Fibroblast of the aortic adventitia (primary cell): ENCODE results near the gene CDH5. TPM values are rescaled to one million over a fixed set of nuclear protein-coding genes. Genes with fewer than 3 reads are reported as not detected.

Source experiments
- DNase-seq: peaks from one replicate; pipeline ENCODE4 v3.0.0-alpha.2; 2010; ENCODE audit warnings: low read depth
- H3K4me3 ChIP-seq: 2 replicates; pipeline ENCODE4 v1.5.1; 2011; ENCODE audit warnings: low read depth, mild to moderate bottlenecking, control low read depth, low read length, moderate library complexity
- CTCF ChIP-seq: IDR thresholded peaks from 2 replicates; pipeline ENCODE4 v1.5.1; 2011; ENCODE audit warnings: mild to moderate bottlenecking, low read length, control low read depth, inconsistent platforms; ENCODE audit not compliant: insufficient read depth
- total RNA-seq: library from RNA; depleted of rRNA; stranded (reverse); fragments of >200 nt; gene quantifications from 2 replicates; pipeline ENCODE4 v1.2.3, GENCODE V29; 2012; ENCODE audit warnings: low replicate concordance

CDH5 gene
- total RNA-seq, 1 donor = 2.9 TPM

GRCh38 chr16:66416939-66417700 lies 50.6 kb downstream of the CDH5 start:
- TF ChIP-seq CTCF = no peak
- H3K4me3 ChIP-seq = no peak overlapping the region
- DNase-seq = peak; percentile 43

GRCh38 chr16:66418165-66418962 lies 51.9 kb downstream of the CDH5 start:
- no peak overlapping the region for H3K4me3 ChIP-seq
- TF ChIP-seq CTCF = no peak
- DNase-seq = no peak

- TF ChIP-seq CTCF = peak; percentile 25
- H3K4me3 ChIP-seq = no peak overlapping the region
- no peak for DNase-seq
Measured at GRCh38 chr16:66419527-66419926, 53.0 kb downstream of the CDH5 start.

GRCh38 chr16:66420396-66420795 lies 53.9 kb downstream of the CDH5 start:
- no peak overlapping the region for H3K4me3 ChIP-seq
- no peak for DNase-seq
- TF ChIP-seq CTCF = no peak

- H3K4me3 ChIP-seq = no peak overlapping the region
- TF ChIP-seq CTCF = no peak
- DNase-seq = no peak
Measured at GRCh38 chr16:66421891-66422290, 55.4 kb downstream of the CDH5 start.

- DNase-seq = no peak
- no peak for TF ChIP-seq CTCF
- H3K4me3 ChIP-seq = no peak overlapping the region
Measured at GRCh38 chr16:66422366-66422765, 55.9 kb downstream of the CDH5 start.
